BE2C (cell line): ENCODE results near the gene THSD7A.

Experiments
- DNase-seq: peaks from one replicate; pipeline ENCODE4 v3.0.0-alpha.2; 2020
- H3K27me3 ChIP-seq: fragments of 250-450 bp; sonication (Bioruptor Pico); 2 replicates; pipeline ENCODE4 v1.5.1; 2020; ENCODE audit warnings: mild to moderate bottlenecking
- H3K36me3 ChIP-seq: fragments of 250-450 bp; sonication (Bioruptor Pico); 2 replicates; pipeline ENCODE4 v1.5.1; 2020; ENCODE audit warnings: mild to moderate bottlenecking
- H3K4me1 ChIP-seq: fragments of 250-450 bp; sonication (Bioruptor Pico); 2 replicates; pipeline ENCODE4 v1.5.1; 2020
- H3K4me3 ChIP-seq: 2 replicates; pipeline ENCODE4 v1.5.1; 2011; ENCODE audit warnings: low read depth, low read length
- H3K9me3 ChIP-seq: fragments of 250-450 bp; sonication (Bioruptor Pico); 2 replicates; pipeline ENCODE4 v1.5.1; 2020
- CTCF ChIP-seq: IDR thresholded peaks from 2 replicates; pipeline ENCODE4 v1.5.1; 2012; ENCODE audit warnings: mild to moderate bottlenecking, low read depth, low read length

Gene THSD7A

GRCh38 chr7:11331128-11332102 is 500.6 kb downstream of the THSD7A start:
- H3K4me3 ChIP-seq, result no peak overlapping the region
- no peaks in the 10 kb centered on the region for H3K9me3 ChIP-seq
- no peaks in the 10 kb centered on the region for H3K4me1 ChIP-seq
- no peak for TF ChIP-seq CTCF
- H3K27me3 ChIP-seq, result no peaks in the 10 kb centered on the region
- no peak for DNase-seq
- no peaks in the 10 kb centered on the region for H3K36me3 ChIP-seq

- TF ChIP-seq CTCF, result no peak
- Histone ChIP-seq H3K36me3 (no peaks in the 10 kb centered on the region), H3K4me3 (no peak overlapping the region), H3K9me3 (no peaks in the 10 kb centered on the region), H3K27me3 (no peaks in the 10 kb centered on the region), H3K4me1 (no peaks in the 10 kb centered on the region)
- DNase-seq, result no peak
These were observed 501.3 kb downstream of the THSD7A start for GRCh38 chr7:11330717-11331116.

GRCh38 chr7:11330208-11330607 is 501.8 kb downstream of the THSD7A start:
- Histone ChIP-seq H3K4me1 (no peaks in the 10 kb centered on the region), H3K36me3 (no peaks in the 10 kb centered on the region), H3K4me3 (no peak overlapping the region)

GRCh38 chr7:11329626-11330025 is 502.4 kb downstream of the THSD7A start:
- Histone ChIP-seq H3K4me3 (no peak overlapping the region), H3K4me1 (no peaks in the 10 kb centered on the region), H3K36me3 (no peaks in the 10 kb centered on the region), H3K27me3 (no peaks in the 10 kb centered on the region), H3K9me3 (no peaks in the 10 kb centered on the region)
- no peak for TF ChIP-seq CTCF
- no peak for DNase-seq

More at GRCh38 chr7:11330208-11330607, 501.8 kb downstream of the THSD7A start:
- H3K27me3 ChIP-seq, result no peaks in the 10 kb centered on the region
- TF ChIP-seq CTCF, result no peak
- no peaks in the 10 kb centered on the region for H3K9me3 ChIP-seq
- no peak for DNase-seq

GRCh38 chr7:11328309-11328708 is 503.7 kb downstream of the THSD7A start:
- no peaks in the 10 kb centered on the region for H3K27me3 ChIP-seq
- no peak for TF ChIP-seq CTCF
- no peaks in the 10 kb centered on the region for H3K4me1 ChIP-seq
- H3K4me3 ChIP-seq, result no peak overlapping the region
- no peaks in the 10 kb centered on the region for H3K9me3 ChIP-seq
- DNase-seq, result no peak
- H3K36me3 ChIP-seq, result no peaks in the 10 kb centered on the region

- no peak for DNase-seq
- Histone ChIP-seq H3K27me3 (no peaks in the 10 kb centered on the region), H3K4me1 (no peaks in the 10 kb centered on the region), H3K4me3 (no peak overlapping the region), H3K9me3 (no peaks in the 10 kb centered on the region), H3K36me3 (no peaks in the 10 kb centered on the region)
- no peak for TF ChIP-seq CTCF
These were observed 504.4 kb downstream of the THSD7A start for GRCh38 chr7:11327633-11328032.
